ENCODE data around the gene TTC8.

TTC8 gene

GRCh38 chr14:88791629-88792472, 32.6 kb upstream of the TTC8 start:
- TF ChIP-seq CTCF (IDR thresholded peaks at IDR 0.05; ENCODE audit: low read depth, low read length, missing control alignments) = no peak
- DNase-seq (ENCODE audit: low read depth) = no peak
- H3K4me3 ChIP-seq (ENCODE audit: low read depth, low read length) = peak overlapping the region; percentile 54

GRCh38 chr14:88792473-88793258, 31.8 kb upstream of the TTC8 start, which contains the start of gene EML5:
TSS of gene EML5 (minus strand) at chr14:88792953. CDS start at chr14:88792503, 450 bp downstream.
- peak; percentile 12 for DNase-seq (ENCODE audit: low read depth)
- TF ChIP-seq CTCF (IDR thresholded peaks at IDR 0.05; ENCODE audit: low read depth, low read length, missing control alignments) = peak; percentile 28
- H3K4me3 ChIP-seq (ENCODE audit: low read depth, low read length) = peak within 1 kb of the TSS; percentile 54

GRCh38 chr14:88793259-88793625, 31.2 kb upstream of the TTC8 start:
- no peak for DNase-seq (ENCODE audit: low read depth)
- TF ChIP-seq CTCF (IDR thresholded peaks at IDR 0.05; ENCODE audit: low read depth, low read length, missing control alignments) = no peak
- peak overlapping the region; percentile 54 for H3K4me3 ChIP-seq (ENCODE audit: low read depth, low read length)

GRCh38 chr14:88798156-88798555, 26.3 kb upstream of the TTC8 start:
- no peak for TF ChIP-seq CTCF (IDR thresholded peaks at IDR 0.05; ENCODE audit: low read depth, low read length, missing control alignments)
- no peak overlapping the region for H3K4me3 ChIP-seq (ENCODE audit: low read depth, low read length)
- DNase-seq (ENCODE audit: low read depth) = no peak

DNA sequence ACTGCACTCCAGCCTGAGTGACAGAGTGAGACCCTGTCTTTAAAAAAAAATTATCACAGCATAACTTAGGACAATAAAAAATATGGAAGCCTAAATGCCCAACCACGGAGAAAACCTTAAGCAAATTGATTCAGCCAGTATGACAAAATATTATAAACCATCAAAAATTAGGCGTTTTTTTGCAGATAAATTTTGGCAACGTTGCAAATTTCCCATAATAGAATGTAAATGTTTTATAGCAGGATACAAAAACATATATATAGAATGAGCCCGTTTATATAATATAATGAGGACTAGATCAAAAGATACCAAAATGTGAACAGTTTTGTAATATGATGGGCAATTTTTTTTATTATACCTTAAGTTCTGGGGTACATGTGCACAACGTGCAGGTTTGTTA, 24.9 kb upstream of the TTC8 start:
- no peak for DNase-seq (ENCODE audit: low read depth)
- TF ChIP-seq CTCF (IDR thresholded peaks at IDR 0.05; ENCODE audit: low read depth, low read length, missing control alignments) = no peak
- no peak overlapping the region for H3K4me3 ChIP-seq (ENCODE audit: low read depth, low read length)

- H3K4me3 ChIP-seq (ENCODE audit: low read depth, low read length) = no peak overlapping the region
- no peak for DNase-seq (ENCODE audit: low read depth)
- TF ChIP-seq CTCF (IDR thresholded peaks at IDR 0.05; ENCODE audit: low read depth, low read length, missing control alignments) = no peak
These were observed 21.9 kb upstream of the TTC8 start for GRCh38 chr14:88802596-88802995.

All from GM12864 (cell line).